ENCODE results near the gene GDF7.

Gene GDF7

GRCh38 chr2:20623241-20623640 is 43.7 kb upstream of the GDF7 start:
- Histone ChIP-seq H3K36me3 (ENCODE audit: insufficient read depth, low read length) (peaks cover 76% of the 10 kb centered on the region), H3K9me3 (ENCODE audit: low read length) (no peaks in the 10 kb centered on the region), H3K27me3 (ENCODE audit: control insufficient read depth in 1 of 2, insufficient read depth in 2 of 2, low read length in 2 of 2) (no peaks in the 10 kb centered on the region), H3K27ac (ENCODE audit: low read depth, low read length) (no peak overlapping the region), H3K4me1 (ENCODE audit: insufficient read depth, low read length) (peaks cover 38% of the 10 kb centered on the region), H3K9ac (ENCODE audit: low read length) (no peak overlapping the region), H3K4me3 (ENCODE audit: low read depth in 1 of 2, low read length in 2 of 2) (no peak overlapping the region)

- H3K9me3 ChIP-seq (ENCODE audit: low read length): no peaks in the 10 kb centered on the region
- H3K4me1 ChIP-seq (ENCODE audit: insufficient read depth, low read length): peaks cover 34% of the 10 kb centered on the region
- H3K9ac ChIP-seq (ENCODE audit: low read length): no peak overlapping the region
- H3K27me3 ChIP-seq (ENCODE audit: control insufficient read depth in 1 of 2, insufficient read depth in 2 of 2, low read length in 2 of 2): no peaks in the 10 kb centered on the region
- H3K36me3 ChIP-seq (ENCODE audit: insufficient read depth, low read length): peaks cover 81% of the 10 kb centered on the region
- no peak overlapping the region for H3K4me3 ChIP-seq (ENCODE audit: low read depth in 1 of 2, low read length in 2 of 2)
- H3K27ac ChIP-seq (ENCODE audit: low read depth, low read length): no peak overlapping the region
These were observed 43.2 kb upstream of the GDF7 start for GRCh38 chr2:20623741-20624155.

- no peak overlapping the region for H3K27ac ChIP-seq (ENCODE audit: low read depth, low read length)
- peaks cover 81% of the 10 kb centered on the region for H3K36me3 ChIP-seq (ENCODE audit: insufficient read depth, low read length)
- no peak overlapping the region for H3K9ac ChIP-seq (ENCODE audit: low read length)
- H3K9me3 ChIP-seq (ENCODE audit: low read length): no peaks in the 10 kb centered on the region
- peaks cover 34% of the 10 kb centered on the region for H3K4me1 ChIP-seq (ENCODE audit: insufficient read depth, low read length)
- H3K4me3 ChIP-seq (ENCODE audit: low read depth in 1 of 2, low read length in 2 of 2): no peak overlapping the region
- H3K27me3 ChIP-seq (ENCODE audit: control insufficient read depth in 1 of 2, insufficient read depth in 2 of 2, low read length in 2 of 2): no peaks in the 10 kb centered on the region
These were observed 42.6 kb upstream of the GDF7 start for GRCh38 chr2:20624156-20624883.

- peaks cover 34% of the 10 kb centered on the region for H3K4me1 ChIP-seq (ENCODE audit: insufficient read depth, low read length)
These were observed 42.0 kb upstream of the GDF7 start for GRCh38 chr2:20624884-20625485.

GRCh38 chr2:20625491-20626391 is 41.2 kb upstream of the GDF7 start:
- H3K9me3 ChIP-seq (ENCODE audit: low read length): no peaks in the 10 kb centered on the region
- H3K4me3 ChIP-seq (ENCODE audit: low read depth in 1 of 2, low read length in 2 of 2): no peak overlapping the region
- H3K27me3 ChIP-seq (ENCODE audit: control insufficient read depth in 1 of 2, insufficient read depth in 2 of 2, low read length in 2 of 2): no peaks in the 10 kb centered on the region
- H3K27ac ChIP-seq (ENCODE audit: low read depth, low read length): no peak overlapping the region
- peaks cover 32% of the 10 kb centered on the region for H3K4me1 ChIP-seq (ENCODE audit: insufficient read depth, low read length)
- H3K36me3 ChIP-seq (ENCODE audit: insufficient read depth, low read length): peaks cover 74% of the 10 kb centered on the region
- H3K9ac ChIP-seq (ENCODE audit: low read length): no peak overlapping the region

More at GRCh38 chr2:20624884-20625485, 42.0 kb upstream of the GDF7 start:
- no peak overlapping the region for H3K27ac ChIP-seq (ENCODE audit: low read depth, low read length)
- no peaks in the 10 kb centered on the region for H3K27me3 ChIP-seq (ENCODE audit: control insufficient read depth in 1 of 2, insufficient read depth in 2 of 2, low read length in 2 of 2)
- H3K4me3 ChIP-seq (ENCODE audit: low read depth in 1 of 2, low read length in 2 of 2): no peak overlapping the region
- H3K9ac ChIP-seq (ENCODE audit: low read length): no peak overlapping the region
- H3K9me3 ChIP-seq (ENCODE audit: low read length): no peaks in the 10 kb centered on the region
- peaks cover 81% of the 10 kb centered on the region for H3K36me3 ChIP-seq (ENCODE audit: insufficient read depth, low read length)

GRCh38 chr2:20626392-20626697 is 40.6 kb upstream of the GDF7 start:
- Histone ChIP-seq H3K27me3 (ENCODE audit: control insufficient read depth in 1 of 2, insufficient read depth in 2 of 2, low read length in 2 of 2) (no peaks in the 10 kb centered on the region), H3K4me3 (ENCODE audit: low read depth in 1 of 2, low read length in 2 of 2) (no peak overlapping the region), H3K9ac (ENCODE audit: low read length) (no peak overlapping the region), H3K9me3 (ENCODE audit: low read length) (no peaks in the 10 kb centered on the region), H3K36me3 (ENCODE audit: insufficient read depth, low read length) (peaks cover 68% of the 10 kb centered on the region), H3K27ac (ENCODE audit: low read depth, low read length) (no peak overlapping the region), H3K4me1 (ENCODE audit: insufficient read depth, low read length) (peaks cover 26% of the 10 kb centered on the region)

- H3K27me3 ChIP-seq (ENCODE audit: control insufficient read depth in 1 of 2, insufficient read depth in 2 of 2, low read length in 2 of 2): no peaks in the 10 kb centered on the region
These were observed 40.0 kb upstream of the GDF7 start for GRCh38 chr2:20626698-20627513.

GRCh38 chr2:20627712-20628380 is 39.1 kb upstream of the GDF7 start:
- H3K4me1 ChIP-seq (ENCODE audit: insufficient read depth, low read length): peaks cover 36% of the 10 kb centered on the region
- H3K36me3 ChIP-seq (ENCODE audit: insufficient read depth, low read length): peaks cover 64% of the 10 kb centered on the region
- no peaks in the 10 kb centered on the region for H3K9me3 ChIP-seq (ENCODE audit: low read length)
- H3K27me3 ChIP-seq (ENCODE audit: control insufficient read depth in 1 of 2, insufficient read depth in 2 of 2, low read length in 2 of 2): no peaks in the 10 kb centered on the region
- no peak overlapping the region for H3K9ac ChIP-seq (ENCODE audit: low read length)
- H3K27ac ChIP-seq (ENCODE audit: low read depth, low read length): no peak overlapping the region
- H3K4me3 ChIP-seq (ENCODE audit: low read depth in 1 of 2, low read length in 2 of 2): no peak overlapping the region

More at GRCh38 chr2:20626698-20627513, 40.0 kb upstream of the GDF7 start:
- Histone ChIP-seq H3K9ac (ENCODE audit: low read length) (no peak overlapping the region), H3K36me3 (ENCODE audit: insufficient read depth, low read length) (peaks cover 65% of the 10 kb centered on the region), H3K9me3 (ENCODE audit: low read length) (no peaks in the 10 kb centered on the region), H3K4me3 (ENCODE audit: low read depth in 1 of 2, low read length in 2 of 2) (no peak overlapping the region), H3K27ac (ENCODE audit: low read depth, low read length) (no peak overlapping the region), H3K4me1 (ENCODE audit: insufficient read depth, low read length) (peaks cover 30% of the 10 kb centered on the region)

- Histone ChIP-seq H3K27me3 (ENCODE audit: control insufficient read depth in 1 of 2, insufficient read depth in 2 of 2, low read length in 2 of 2) (no peaks in the 10 kb centered on the region), H3K36me3 (ENCODE audit: insufficient read depth, low read length) (peaks cover 52% of the 10 kb centered on the region), H3K4me1 (ENCODE audit: insufficient read depth, low read length) (peaks cover 49% of the 10 kb centered on the region), H3K9me3 (ENCODE audit: low read length) (no peaks in the 10 kb centered on the region), H3K27ac (ENCODE audit: low read depth, low read length) (peak overlapping the region; percentile 31), H3K4me3 (ENCODE audit: low read depth in 1 of 2, low read length in 2 of 2) (no peak overlapping the region), H3K9ac (ENCODE audit: low read length) (no peak overlapping the region)
These were observed 37.8 kb upstream of the GDF7 start for GRCh38 chr2:20629181-20629580.

- H3K9me3 ChIP-seq (ENCODE audit: low read length): no peaks in the 10 kb centered on the region
- H3K9ac ChIP-seq (ENCODE audit: low read length): no peak overlapping the region
- H3K27me3 ChIP-seq (ENCODE audit: control insufficient read depth in 1 of 2, insufficient read depth in 2 of 2, low read length in 2 of 2): no peaks in the 10 kb centered on the region
- peaks cover 47% of the 10 kb centered on the region for H3K36me3 ChIP-seq (ENCODE audit: insufficient read depth, low read length)
- peak overlapping the region; percentile 48 for H3K27ac ChIP-seq (ENCODE audit: low read depth, low read length)
- H3K4me1 ChIP-seq (ENCODE audit: insufficient read depth, low read length): peaks cover 54% of the 10 kb centered on the region
- H3K4me3 ChIP-seq (ENCODE audit: low read depth in 1 of 2, low read length in 2 of 2): peak overlapping the region in 1 of 2 donors; percentile 23
These were observed 37.3 kb upstream of the GDF7 start for GRCh38 chr2:20629581-20630171.

Measured in muscle layer of colon (tissue), 2 donors.